ENCODE measurements around the gene CFAP107. TPM values are rescaled to one million over a fixed set of nuclear protein-coding genes. Genes with fewer than 3 reads are reported as not detected.

CFAP107 gene
- total RNA-seq, 1 experiment from 2014 or later, result not detected

DNA sequence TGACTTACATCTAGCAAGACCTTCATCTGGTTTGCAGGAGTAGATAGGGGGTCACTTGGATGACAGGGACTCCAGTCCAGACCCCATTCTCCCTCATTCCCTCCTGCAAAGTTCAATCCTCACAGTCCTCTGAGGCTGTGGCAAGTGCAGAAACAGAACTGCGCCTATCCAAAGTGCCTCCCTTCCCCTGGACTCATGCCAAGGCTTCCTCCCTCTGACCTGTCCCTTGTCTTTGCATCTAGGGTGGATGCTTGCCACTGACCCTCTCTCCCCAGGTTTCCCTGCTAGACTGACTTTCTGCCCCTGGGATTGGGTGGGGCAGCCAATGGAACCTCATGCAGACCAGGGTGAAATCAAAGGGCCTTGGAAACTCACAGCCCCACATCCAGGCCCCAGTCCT is 63.9 kb downstream of the CFAP107 start:
- no peaks in the 10 kb centered on the region for H3K36me3 Mint-ChIP-seq (ENCODE audit: insufficient read depth, unreplicated experiment)
- TF ChIP-seq, protein P1, sequence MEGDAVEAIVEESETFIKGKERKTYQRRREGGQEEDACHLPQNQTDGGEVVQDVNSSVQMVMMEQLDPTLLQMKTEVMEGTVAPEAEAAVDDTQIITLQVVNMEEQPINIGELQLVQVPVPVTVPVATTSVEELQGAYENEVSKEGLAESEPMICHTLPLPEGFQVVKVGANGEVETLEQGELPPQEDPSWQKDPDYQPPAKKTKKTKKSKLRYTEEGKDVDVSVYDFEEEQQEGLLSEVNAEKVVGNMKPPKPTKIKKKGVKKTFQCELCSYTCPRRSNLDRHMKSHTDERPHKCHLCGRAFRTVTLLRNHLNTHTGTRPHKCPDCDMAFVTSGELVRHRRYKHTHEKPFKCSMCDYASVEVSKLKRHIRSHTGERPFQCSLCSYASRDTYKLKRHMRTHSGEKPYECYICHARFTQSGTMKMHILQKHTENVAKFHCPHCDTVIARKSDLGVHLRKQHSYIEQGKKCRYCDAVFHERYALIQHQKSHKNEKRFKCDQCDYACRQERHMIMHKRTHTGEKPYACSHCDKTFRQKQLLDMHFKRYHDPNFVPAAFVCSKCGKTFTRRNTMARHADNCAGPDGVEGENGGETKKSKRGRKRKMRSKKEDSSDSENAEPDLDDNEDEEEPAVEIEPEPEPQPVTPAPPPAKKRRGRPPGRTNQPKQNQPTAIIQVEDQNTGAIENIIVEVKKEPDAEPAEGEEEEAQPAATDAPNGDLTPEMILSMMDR (IDR thresholded peaks at IDR 0.05; ENCODE audit: unreplicated experiment), result no peak
- no TSS peak for BruUV-seq (replicated peaks)
- H3K27me3 Mint-ChIP-seq (ENCODE audit: insufficient read depth, unreplicated experiment), result no peaks in the 10 kb centered on the region
- ChIA-PET POLR2A (no interaction called here), CTCF (interaction anchor here (1.2 kb wide), 1 partner anchor 11 kb away, joined by 5 read pairs; no protein-coding TSS in a partner anchor)
- H3K4me3 Mint-ChIP-seq (ENCODE audit: unreplicated experiment), result no peak overlapping the region
- H3K9me3 Mint-ChIP-seq (ENCODE audit: unreplicated experiment), result peaks cover 5% of the 10 kb centered on the region
- intact Hi-C loops (cut with micrococcal nuclease), result no loop called here
- no peak for DNase-seq (ENCODE audit: unreplicated experiment)
- H3K4me1 Mint-ChIP-seq (ENCODE audit: insufficient read depth, unreplicated experiment), result peaks cover 27% of the 10 kb centered on the region
- peak overlapping the region; percentile 85 for H3K27ac Mint-ChIP-seq (ENCODE audit: low read depth, unreplicated experiment)

DNA sequence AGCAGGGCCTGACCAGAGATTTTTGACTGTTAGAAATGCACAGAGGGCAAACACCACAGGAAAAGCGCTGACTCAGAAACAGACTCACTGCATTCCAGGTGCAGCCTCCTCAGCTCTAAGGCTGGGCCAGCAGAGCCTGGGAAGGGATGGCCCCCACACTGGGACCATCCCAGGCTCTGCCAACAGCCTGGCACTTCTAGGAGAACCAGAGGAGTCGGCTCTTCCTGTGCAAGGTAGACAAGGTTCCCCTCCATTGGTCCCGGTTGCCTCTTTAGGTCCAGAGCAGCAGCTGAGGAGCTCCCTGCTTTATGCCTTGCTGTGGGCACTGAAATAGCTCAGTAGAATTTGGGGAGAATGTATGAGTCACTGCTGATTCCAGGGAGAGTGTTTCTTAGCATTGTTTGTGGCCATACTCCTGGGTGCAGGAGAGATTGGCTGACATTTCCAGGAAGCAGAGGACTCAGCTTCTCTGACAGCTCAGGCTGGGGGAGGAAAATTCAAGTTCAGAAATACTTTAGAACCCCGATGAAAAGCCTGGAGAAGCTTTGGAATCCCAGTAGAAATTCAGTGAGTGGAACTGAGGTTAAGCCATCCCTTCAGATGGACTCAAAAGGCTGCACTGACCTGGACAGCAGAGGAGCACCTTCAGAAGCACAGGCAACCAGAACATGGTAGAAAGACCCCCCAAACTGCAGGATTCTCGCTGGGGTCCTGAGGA is 64.8 kb downstream of the CFAP107 start:
- TF ChIP-seq, protein P1 (IDR thresholded peaks at IDR 0.05; ENCODE audit: unreplicated experiment), result no peak
- ChIA-PET CTCF (interaction anchor here (0.7 to 1.2 kb wide), 2 partner anchors 12 to 678 kb away, joined by 3 to 5 read pairs; no protein-coding TSS in a partner anchor), POLR2A (interaction anchor here (0.6 kb wide), 1 partner anchor 840 kb away, joined by 4 read pairs; no protein-coding TSS in a partner anchor)
- Mint-ChIP-seq H3K27ac (ENCODE audit: low read depth, unreplicated experiment) (peak overlapping the region; percentile 85), H3K27me3 (ENCODE audit: insufficient read depth, unreplicated experiment) (no peaks in the 10 kb centered on the region), H3K4me1 (ENCODE audit: insufficient read depth, unreplicated experiment) (peaks cover 27% of the 10 kb centered on the region), H3K4me3 (ENCODE audit: unreplicated experiment) (no peak overlapping the region), H3K9me3 (ENCODE audit: unreplicated experiment) (no peaks in the 10 kb centered on the region), H3K36me3 (ENCODE audit: insufficient read depth, unreplicated experiment) (no peaks in the 10 kb centered on the region)
- intact Hi-C loops (cut with micrococcal nuclease), result no loop called here
- no TSS peak for BruUV-seq (replicated peaks)
- peak; percentile 64 for DNase-seq (ENCODE audit: unreplicated experiment)

DNA sequence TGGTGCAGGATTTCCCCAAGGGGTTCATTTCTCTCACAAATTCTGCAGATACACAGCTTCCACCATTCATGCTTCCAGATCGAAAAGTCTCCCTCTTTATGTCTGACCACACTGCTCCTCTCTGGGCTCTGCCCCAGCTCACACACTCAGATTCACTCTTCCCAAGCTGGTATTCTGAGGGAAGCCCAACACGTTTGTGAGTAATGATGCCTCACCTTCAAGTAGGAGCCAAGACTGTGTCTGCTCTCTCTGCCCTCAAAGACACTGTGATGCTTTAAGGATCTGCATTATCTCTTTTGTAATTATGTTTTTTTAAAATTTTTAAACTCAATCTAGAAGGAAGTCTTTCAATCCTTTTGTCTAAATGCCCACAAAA is 65.4 kb downstream of the CFAP107 start:
- Mint-ChIP-seq H3K27ac (ENCODE audit: low read depth, unreplicated experiment) (peak overlapping the region; percentile 13), H3K4me3 (ENCODE audit: unreplicated experiment) (no peak overlapping the region), H3K9me3 (ENCODE audit: unreplicated experiment) (no peaks in the 10 kb centered on the region), H3K27me3 (ENCODE audit: insufficient read depth, unreplicated experiment) (no peaks in the 10 kb centered on the region), H3K36me3 (ENCODE audit: insufficient read depth, unreplicated experiment) (no peaks in the 10 kb centered on the region), H3K4me1 (ENCODE audit: insufficient read depth, unreplicated experiment) (peaks cover 27% of the 10 kb centered on the region)
- peak; percentile 38 for DNase-seq (ENCODE audit: unreplicated experiment)
- intact Hi-C loops (cut with micrococcal nuclease), result no loop called here
- ChIA-PET CTCF (interaction anchor here (0.6 to 0.7 kb wide), 2 partner anchors 9 to 677 kb away, joined by 3 read pairs; no protein-coding TSS in a partner anchor), POLR2A (interaction anchor here (0.6 kb wide), 1 partner anchor 840 kb away, joined by 4 read pairs; no protein-coding TSS in a partner anchor)
- no TSS peak for BruUV-seq (replicated peaks)
- TF ChIP-seq, protein P1 (IDR thresholded peaks at IDR 0.05; ENCODE audit: unreplicated experiment), result no peak

Other genes starting within 250 kb of the CFAP107 start
- 1.4 and 1.5 TPM in 2 replicates for gene DHRS3, start 128.0 kb upstream of the CFAP107 start, total RNA-seq (2022)
- not detected in 2 replicates for gene AADACL4, start 102.1 kb upstream of the CFAP107 start, total RNA-seq (2022)
- gene AADACL3, start 30.1 kb upstream of the CFAP107 start, total RNA-seq (2022), result not detected in 2 replicates
- gene PRAMEF12, start 27.5 kb downstream of the CFAP107 start, total RNA-seq (2022), result not detected in 2 replicates
- not detected in 2 replicates for gene PRAMEF1, start 45.2 kb downstream of the CFAP107 start, total RNA-seq (2022)
- gene PRAMEF11, start 85.2 kb downstream of the CFAP107 start, total RNA-seq (2022), result not detected in 2 replicates
- not detected in 2 replicates for gene HNRNPCL1, start 102.5 kb downstream of the CFAP107 start, total RNA-seq (2022)
- not detected in 2 replicates for gene PRAMEF2, start 110.9 kb downstream of the CFAP107 start, total RNA-seq (2022)
- not detected in 2 replicates for gene PRAMEF4, start 140.0 kb downstream of the CFAP107 start, total RNA-seq (2022)
- not detected in 2 replicates for gene PRAMEF10, start 152.1 kb downstream of the CFAP107 start, total RNA-seq (2022)
- not detected in 2 replicates for gene PRAMEF7, start 170.4 kb downstream of the CFAP107 start, total RNA-seq (2022)
- gene PRAMEF6, start 201.4 kb downstream of the CFAP107 start, total RNA-seq (2022), result not detected in 2 replicates

All from MCF 10A (cell line).